ENCODE data around the gene MRFAP1L1. TPM values are rescaled to one million over a fixed set of nuclear protein-coding genes. Genes with fewer than 3 reads are reported as not detected.
A peak's percentile ranks its signal among the peaks of the same experiment; 100 is the strongest.

The MRFAP1L1 gene
- total and polyA plus RNA-seq, 9 of the 15 experiments (the other 6 are each of a cell fraction or from before 2014, with no cell fraction given): 37.6 to 111 (median 83.8) TPM

GRCh38 chr4:6673660-6674499, 35.8 kb downstream of the MRFAP1L1 start (continued):
- TF ChIP-seq GABPB1 (CRISPR knock-in tag; IDR thresholded peaks at IDR 0.05) (peak; percentile 28; the same call in 1 of the 2 replicates), ZNF24 (IDR thresholded peaks at IDR 0.05) (no peak), ZFPM2 (CRISPR knock-in tag; IDR thresholded peaks at IDR 0.05) (no peak), PHF20 (IDR thresholded peaks at IDR 0.05; ENCODE audit: partially characterized antibody) (peak; percentile 12), POLR2H (tag; IDR thresholded peaks at IDR 0.05; ENCODE audit: low read depth) (peak; percentile 97), ZZZ3 (IDR thresholded peaks at IDR 0.05) (no peak), IFI16 (CRISPR knock-in tag; IDR thresholded peaks at IDR 0.05) (no peak), NUFIP1 (IDR thresholded peaks at IDR 0.05; ENCODE audit: partially characterized antibody) (no peak), YBX1 (IDR thresholded peaks at IDR 0.05) (no peak), ZNF184 (CRISPR knock-in tag; IDR thresholded peaks at IDR 0.05) (no peak), BHLHE40 (IDR thresholded peaks at IDR 0.05; ENCODE audit: low read length) (peak; percentile 70), ZNF239 (CRISPR knock-in tag; IDR thresholded peaks at IDR 0.05) (no peak), ZNF436 (CRISPR knock-in tag; IDR thresholded peaks at IDR 0.05) (no peak), TBL1XR1 (IDR thresholded peaks at IDR 0.05; ENCODE audit: low read length in 2 of 2) (no peak), TRIM24 (IDR thresholded peaks at IDR 0.05) (no peak; a peak in 2 of 4 replicates), ZKSCAN3 (CRISPR knock-in tag; IDR thresholded peaks at IDR 0.05) (no peak), ZNF23 (CRISPR knock-in tag; IDR thresholded peaks at IDR 0.05) (no peak), HDGF (IDR thresholded peaks at IDR 0.05) (no peak), ZNF347 (CRISPR knock-in tag; IDR thresholded peaks at IDR 0.05; ENCODE audit: low read depth) (no peak), ZNF133 (CRISPR knock-in tag; IDR thresholded peaks at IDR 0.05) (no peak), PHB2 (IDR thresholded peaks at IDR 0.05; ENCODE audit: low read depth) (no peak), PHB (CRISPR knock-in tag; IDR thresholded peaks at IDR 0.05) (no peak), SIRT6 (IDR thresholded peaks at IDR 0.05; ENCODE audit: low read depth, low read length) (no peak)
- TF ChIP-seq, protein P1, sequence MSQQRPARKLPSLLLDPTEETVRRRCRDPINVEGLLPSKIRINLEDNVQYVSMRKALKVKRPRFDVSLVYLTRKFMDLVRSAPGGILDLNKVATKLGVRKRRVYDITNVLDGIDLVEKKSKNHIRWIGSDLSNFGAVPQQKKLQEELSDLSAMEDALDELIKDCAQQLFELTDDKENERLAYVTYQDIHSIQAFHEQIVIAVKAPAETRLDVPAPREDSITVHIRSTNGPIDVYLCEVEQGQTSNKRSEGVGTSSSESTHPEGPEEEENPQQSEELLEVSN (IDR thresholded peaks at IDR 0.05; ENCODE audit: borderline replicate concordance in 1 of 2, extremely low read depth in 1 of 2, insufficient read depth in 1 of 2, insufficient read length in 1 of 2, low read depth in 1 of 2, low read length in 1 of 2, poor library complexity in 1 of 2, severe bottlenecking in 1 of 2): peak; percentile 90 to 96
- TF ChIP-seq, protein P2, sequence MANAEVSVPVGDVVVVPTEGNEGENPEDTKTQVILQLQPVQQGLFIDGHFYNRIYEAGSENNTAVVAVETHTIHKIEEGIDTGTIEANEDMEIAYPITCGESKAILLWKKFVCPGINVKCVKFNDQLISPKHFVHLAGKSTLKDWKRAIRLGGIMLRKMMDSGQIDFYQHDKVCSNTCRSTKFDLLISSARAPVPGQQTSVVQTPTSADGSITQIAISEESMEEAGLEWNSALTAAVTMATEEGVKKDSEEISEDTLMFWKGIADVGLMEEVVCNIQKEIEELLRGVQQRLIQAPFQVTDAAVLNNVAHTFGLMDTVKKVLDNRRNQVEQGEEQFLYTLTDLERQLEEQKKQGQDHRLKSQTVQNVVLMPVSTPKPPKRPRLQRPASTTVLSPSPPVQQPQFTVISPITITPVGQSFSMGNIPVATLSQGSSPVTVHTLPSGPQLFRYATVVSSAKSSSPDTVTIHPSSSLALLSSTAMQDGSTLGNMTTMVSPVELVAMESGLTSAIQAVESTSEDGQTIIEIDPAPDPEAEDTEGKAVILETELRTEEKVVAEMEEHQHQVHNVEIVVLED (CRISPR knock-in tag; IDR thresholded peaks at IDR 0.05): peak; percentile 87
- TF ChIP-seq, protein P3, sequence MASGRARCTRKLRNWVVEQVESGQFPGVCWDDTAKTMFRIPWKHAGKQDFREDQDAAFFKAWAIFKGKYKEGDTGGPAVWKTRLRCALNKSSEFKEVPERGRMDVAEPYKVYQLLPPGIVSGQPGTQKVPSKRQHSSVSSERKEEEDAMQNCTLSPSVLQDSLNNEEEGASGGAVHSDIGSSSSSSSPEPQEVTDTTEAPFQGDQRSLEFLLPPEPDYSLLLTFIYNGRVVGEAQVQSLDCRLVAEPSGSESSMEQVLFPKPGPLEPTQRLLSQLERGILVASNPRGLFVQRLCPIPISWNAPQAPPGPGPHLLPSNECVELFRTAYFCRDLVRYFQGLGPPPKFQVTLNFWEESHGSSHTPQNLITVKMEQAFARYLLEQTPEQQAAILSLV (tag; IDR thresholded peaks at IDR 0.05): no peak
- TF ChIP-seq, protein P4, sequence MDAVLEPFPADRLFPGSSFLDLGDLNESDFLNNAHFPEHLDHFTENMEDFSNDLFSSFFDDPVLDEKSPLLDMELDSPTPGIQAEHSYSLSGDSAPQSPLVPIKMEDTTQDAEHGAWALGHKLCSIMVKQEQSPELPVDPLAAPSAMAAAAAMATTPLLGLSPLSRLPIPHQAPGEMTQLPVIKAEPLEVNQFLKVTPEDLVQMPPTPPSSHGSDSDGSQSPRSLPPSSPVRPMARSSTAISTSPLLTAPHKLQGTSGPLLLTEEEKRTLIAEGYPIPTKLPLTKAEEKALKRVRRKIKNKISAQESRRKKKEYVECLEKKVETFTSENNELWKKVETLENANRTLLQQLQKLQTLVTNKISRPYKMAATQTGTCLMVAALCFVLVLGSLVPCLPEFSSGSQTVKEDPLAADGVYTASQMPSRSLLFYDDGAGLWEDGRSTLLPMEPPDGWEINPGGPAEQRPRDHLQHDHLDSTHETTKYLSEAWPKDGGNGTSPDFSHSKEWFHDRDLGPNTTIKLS (IDR thresholded peaks at IDR 0.05; ENCODE audit: borderline replicate concordance, low read depth): peak; percentile 78
